ENCODE data around the gene DDRGK1.

DDRGK1 gene

GRCh38 chr20:3246682-3247081 lies 42.2 kb upstream of the DDRGK1 start:
- no peak for TF ChIP-seq CTCF (conservative IDR thresholded peaks at IDR 0.05; ENCODE audit: low read depth, low read length)
- DNase-seq (ENCODE audit: low read depth) = no peak
- H3K4me3 ChIP-seq (ENCODE audit: low read length) = no peak overlapping the region

- TF ChIP-seq CTCF (conservative IDR thresholded peaks at IDR 0.05; ENCODE audit: low read depth, low read length) = no peak
- H3K4me3 ChIP-seq (ENCODE audit: low read length) = no peak overlapping the region
- no peak for DNase-seq (ENCODE audit: low read depth)
These were observed 41.2 kb upstream of the DDRGK1 start for GRCh38 chr20:3245711-3246110.

GRCh38 chr20:3245156-3245555 lies 40.7 kb upstream of the DDRGK1 start:
- H3K4me3 ChIP-seq (ENCODE audit: low read length) = no peak overlapping the region
- TF ChIP-seq CTCF (conservative IDR thresholded peaks at IDR 0.05; ENCODE audit: low read depth, low read length) = no peak
- DNase-seq (ENCODE audit: low read depth) = no peak

- DNase-seq (ENCODE audit: low read depth) = no peak
- no peak for TF ChIP-seq CTCF (conservative IDR thresholded peaks at IDR 0.05; ENCODE audit: low read depth, low read length)
- H3K4me3 ChIP-seq (ENCODE audit: low read length) = no peak overlapping the region
These were observed 40.1 kb upstream of the DDRGK1 start for GRCh38 chr20:3244613-3245012.

- TF ChIP-seq CTCF (conservative IDR thresholded peaks at IDR 0.05; ENCODE audit: low read depth, low read length) = no peak
- H3K4me3 ChIP-seq (ENCODE audit: low read length) = no peak overlapping the region
- DNase-seq (ENCODE audit: low read depth) = no peak
These were observed 39.4 kb upstream of the DDRGK1 start for GRCh38 chr20:3243718-3244358.

- H3K4me3 ChIP-seq (ENCODE audit: low read length) = no peak overlapping the region
- no peak for TF ChIP-seq CTCF (conservative IDR thresholded peaks at IDR 0.05; ENCODE audit: low read depth, low read length)
- DNase-seq (ENCODE audit: low read depth) = no peak
These were observed 37.8 kb upstream of the DDRGK1 start for GRCh38 chr20:3242172-3242692.

- H3K4me3 ChIP-seq (ENCODE audit: low read length) = no peak overlapping the region
- TF ChIP-seq CTCF (conservative IDR thresholded peaks at IDR 0.05; ENCODE audit: low read depth, low read length) = no peak
- no peak for DNase-seq (ENCODE audit: low read depth)
These were observed 36.4 kb upstream of the DDRGK1 start for GRCh38 chr20:3240776-3241363.
